IMR-90 (cell line): ENCODE data around the gene CREBBP. TPM values are rescaled to one million over a fixed set of nuclear protein-coding genes. Genes with fewer than 3 reads are reported as not detected.
A peak's percentile ranks its signal among the peaks of the same experiment; 100 is the strongest.

ENCODE experiments used
- ATAC-seq: fragments of 200-7000 bp; cut with Tn5 transposase; 2 replicates; pipeline ENCODE4 v1.9.1; 2020; ENCODE audit warnings: low read depth, mild to moderate bottlenecking, moderate library complexity
- BruUV-seq: library from RNA; stranded (reverse); fragments of 400-500 nt; replicated peaks from 2 replicates; lab custom pipeline; 2021; lab: Mats Ljungman, UMichigan
- CTCF ChIA-PET: fragments of 300-600 bp; formaldehyde crosslinking; extraction: SDS; loops from one replicate; lab custom pipeline; 2021; ENCODE audit warnings: antibody characterized with exemption; lab: Yijun Ruan, JAX
- POLR2A ChIA-PET: fragments of 300-600 bp; sonication (Branson Sonifier 250); formaldehyde crosslinking; loops from one replicate; lab custom pipeline; 2022; ENCODE audit warnings: antibody characterized with exemption; ENCODE audit not compliant: unreplicated experiment; lab: Charles Lee
- DNase-seq: peaks from one replicate; pipeline ENCODE4 v3.0.0; 2013
- H2AFZ ChIP-seq: replicated peaks from 2 replicates; pipeline ENCODE3; 2013; ENCODE audit warnings: low read length, mild to moderate bottlenecking; ENCODE audit not compliant: poor library complexity
- H2AK5ac ChIP-seq: 2 replicates; pipeline ENCODE4 v1.6.1; 2013; ENCODE audit warnings: low read depth, low read length, inconsistent platforms
- H2AK9ac ChIP-seq: replicated peaks from 2 replicates; pipeline ENCODE3; 2013; ENCODE audit warnings: mild to moderate bottlenecking, low read depth, low read length, moderate library complexity; ENCODE audit not compliant: poor library complexity
- H2BK120ac ChIP-seq: 2 replicates; pipeline ENCODE4 v1.6.1; 2013; ENCODE audit warnings: low read depth, low read length, inconsistent platforms
- H2BK15ac ChIP-seq: 3 replicates; pipeline ENCODE4 v1.6.1; 2013; ENCODE audit warnings: low read depth, low read length, inconsistent platforms
- H2BK20ac ChIP-seq: 2 replicates; pipeline ENCODE4 v1.6.1; 2013; ENCODE audit warnings: low read depth, mild to moderate bottlenecking, inconsistent platforms, low read length, moderate library complexity
- H2BK5ac ChIP-seq: 2 replicates; pipeline ENCODE4 v1.6.1; 2013; ENCODE audit warnings: mild to moderate bottlenecking, low read depth, low read length, inconsistent platforms; ENCODE audit not compliant: poor library complexity, severe bottlenecking
- H3K14ac ChIP-seq: replicated peaks from 2 replicates; pipeline ENCODE4 v1.6.1; 2013; ENCODE audit warnings: low read depth, low read length, inconsistent platforms
- H3K18ac ChIP-seq: 2 replicates; pipeline ENCODE4 v1.6.1; 2013; ENCODE audit warnings: low read depth, low read length, control low read depth
- H3K23ac ChIP-seq: 2 replicates; pipeline ENCODE4 v1.6.1; 2013; ENCODE audit warnings: low read depth, low read length, inconsistent platforms
- H3K27ac ChIP-seq: 2 replicates; pipeline ENCODE4 v1.5.1; 2013; ENCODE audit warnings: mild to moderate bottlenecking, control low read depth, low read length; ENCODE audit not compliant: insufficient read depth
- H3K27me3 ChIP-seq: 2 replicates; pipeline ENCODE4 v1.6.1; 2013; ENCODE audit warnings: low read length; ENCODE audit not compliant: control insufficient read depth, insufficient read depth
- H3K36me3 ChIP-seq: 2 replicates; pipeline ENCODE4 v1.6.1; 2013; ENCODE audit warnings: low read length, mixed read lengths; ENCODE audit not compliant: control insufficient read depth, insufficient read depth
- H3K4ac ChIP-seq: 2 replicates; pipeline ENCODE4 v1.6.1; 2013; ENCODE audit warnings: low read depth, low read length, inconsistent platforms
- H3K4me1 ChIP-seq: 2 replicates; pipeline ENCODE4 v1.6.1; 2013; ENCODE audit warnings: low read length, mixed read lengths; ENCODE audit not compliant: control insufficient read depth, insufficient read depth
- H3K4me2 ChIP-seq: 2 replicates; pipeline ENCODE4 v1.6.1; 2013; ENCODE audit warnings: low read depth, mild to moderate bottlenecking, control low read depth, low read length, moderate library complexity
- H3K4me3 ChIP-seq: 2 replicates; pipeline ENCODE4 v1.5.1; 2013; ENCODE audit warnings: low read depth, mild to moderate bottlenecking, control low read depth, low read length, moderate library complexity; ENCODE audit not compliant: insufficient read depth
- H3K56ac ChIP-seq: 2 replicates; pipeline ENCODE4 v1.6.1; 2013; ENCODE audit warnings: low read length, inconsistent platforms; ENCODE audit not compliant: insufficient read depth; ENCODE audit errors: extremely low read depth
- H3K79me1 ChIP-seq, 2 experiments: 2 replicates each; pipeline ENCODE4 v1.6.1; 2013; ENCODE audit warnings: low read length in 2 of 2, inconsistent platforms in 1 of 2, low read depth in 1 of 2
- H3K9ac ChIP-seq: 2 replicates; pipeline ENCODE4 v1.6.1; 2013; ENCODE audit warnings: low read depth, low read length, control low read depth
- H3K9me1 ChIP-seq: 2 replicates; pipeline ENCODE4 v1.6.1; 2013; ENCODE audit warnings: low read length, inconsistent platforms; ENCODE audit not compliant: insufficient read depth
- H3K9me3 ChIP-seq: 2 replicates; pipeline ENCODE4 v1.6.1; 2013; ENCODE audit warnings: low read length; ENCODE audit not compliant: control insufficient read depth, insufficient read depth
- H4K20me1 ChIP-seq: 2 replicates; pipeline ENCODE4 v1.6.1; 2013; ENCODE audit warnings: low read length, inconsistent platforms; ENCODE audit not compliant: insufficient read depth
- H4K5ac ChIP-seq: 2 replicates; pipeline ENCODE4 v1.6.1; 2013; ENCODE audit warnings: mild to moderate bottlenecking, low read depth, low read length, control low read depth
- H4K8ac ChIP-seq, 2 experiments: 2 replicates each; pipeline ENCODE4 v1.6.1; 2013; ENCODE audit warnings: low read depth in 2 of 2, low read length in 2 of 2, control low read depth in 1 of 2, inconsistent platforms in 1 of 2
- H4K91ac ChIP-seq: 2 replicates; pipeline ENCODE4 v1.6.1; 2013; ENCODE audit warnings: low read depth, low read length, inconsistent platforms; ENCODE audit not compliant: insufficient read depth
- MAZ ChIP-seq: IDR thresholded peaks from 2 replicates; pipeline ENCODE4 v1.6.1; 2012; ENCODE audit warnings: low read depth, mild to moderate bottlenecking, low read length, improper control_type of control experiment, moderate library complexity, borderline replicate concordance
- NFE2L2 ChIP-seq: fragments of 150-350 bp; IDR thresholded peaks from 2 replicates; pipeline ENCODE4 v1.6.1; 2016; ENCODE audit warnings: low read depth, mild to moderate bottlenecking, low read length
- RAD21 ChIP-seq: IDR thresholded peaks from 2 replicates; pipeline ENCODE4 v1.6.1; 2012; ENCODE audit warnings: low read length, improper control_type of control experiment
- RFX5 ChIP-seq: IDR thresholded peaks from 2 replicates; pipeline ENCODE4 v1.8.0; 2012; ENCODE audit warnings: low read depth, mild to moderate bottlenecking, low read length, moderate library complexity
- SMC3 ChIP-seq: fragments of 150-350 bp; IDR thresholded peaks from 2 replicates; pipeline ENCODE4 v1.6.1; 2016; ENCODE audit warnings: low read depth, mild to moderate bottlenecking, antibody characterized with exemption, low read length, moderate library complexity
- WGBS, 2 experiments: methylation state at CpG; one replicate each; pipeline versions ENCODE4 v1.1.5 to v1.1.7; 2013; ENCODE audit warnings: missing lambda C conversion rate in 2 of 2; ENCODE audit not compliant: insufficient read length in 1 of 2; ENCODE audit errors: extremely low coverage in 2 of 2; 5-methylcytosine and 5-hydroxymethylcytosine counted together
- dilution Hi-C: fragments of 300-500 bp; cut with HindIII; formaldehyde crosslinking; loops from one replicate; pipeline ENCODE4 v1.14.3; 2018; ENCODE audit warnings: low sequenced_read_pairs; ENCODE audit not compliant: unreplicated experiment
- in situ Hi-C: fragments of 300-500 bp; cut with MboI; formaldehyde crosslinking; loops from 3 replicates; pipeline ENCODE4 v1.14.3; 2019; ENCODE audit warnings: low sequenced_read_pairs, inconsistent platforms, mixed read lengths
- intact Hi-C: fragments of 100-400 bp; cut with micrococcal nuclease; formaldehyde crosslinking; loops from 2 replicates; pipeline ENCODE4 v1.10.0; 2022
- polyA plus RNA-seq, 3 experiments: library from polyadenylated mRNA; depleted of rRNA; stranded (reverse); fragments of >200 nt; gene quantifications; 2 replicates each; pipeline ENCODE4 v1.2.3, GENCODE V29; 2012; ENCODE audit warnings: low replicate concordance in 1 of 3
- total RNA-seq: library from RNA; depleted of rRNA; stranded (reverse); fragments of >200 nt; gene quantifications from 2 replicates; pipeline ENCODE4 v1.2.3, GENCODE V29; 2012
- TF ChIP-seq, protein P1 (sequence below): conservative IDR thresholded peaks from 2 replicates; pipeline ENCODE4 v1.5.1; 2012; ENCODE audit warnings: mild to moderate bottlenecking, low read depth, low read length, improper control_type of control experiment
- TF ChIP-seq, protein P2 (sequence below): fragments of 150-350 bp; IDR thresholded peaks from 2 replicates; pipeline ENCODE4 v1.6.1; 2016; ENCODE audit warnings: low read depth, mild to moderate bottlenecking, low read length, moderate library complexity, borderline replicate concordance
- TF ChIP-seq, protein P3 (sequence below): fragments of 150-350 bp; IDR thresholded peaks from 2 replicates; pipeline ENCODE4 v1.6.1; 2017; ENCODE audit warnings: mild to moderate bottlenecking, antibody characterized with exemption, low read length, low read depth

The CREBBP gene
- total and polyA plus RNA-seq, 2 of the 4 experiments (the other 2 are of a cell fraction), result 7.3 to 12.5 TPM

DNA sequence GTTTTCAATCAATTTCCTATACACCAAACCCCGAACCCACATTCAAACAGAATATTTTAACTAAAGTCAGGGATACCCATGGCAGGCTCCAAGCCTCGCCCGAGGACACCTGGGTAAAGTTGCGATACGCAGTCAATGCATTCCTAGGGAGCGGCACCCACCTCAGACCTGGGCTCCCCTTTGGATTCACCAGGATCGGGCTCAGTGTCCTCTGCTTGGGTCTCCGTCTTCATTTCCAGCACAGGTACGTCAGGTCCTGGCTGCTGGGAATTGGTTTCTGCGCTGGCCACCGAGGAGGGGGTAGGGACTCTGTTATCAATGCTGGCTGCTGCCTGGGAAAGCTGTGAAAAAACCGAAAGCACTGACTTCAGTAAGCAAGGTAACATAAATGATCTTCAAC lies 111.5 kb downstream of the CREBBP start:
- Histone ChIP-seq H4K5ac (no peak overlapping the region), H2BK5ac (no peak overlapping the region), H3K4ac (no peak overlapping the region), H3K4me1 (peaks cover 3% of the 10 kb centered on the region), H3K27ac (no peak overlapping the region), H2AFZ (no peak overlapping the region), H3K18ac (no peak overlapping the region), H2AK5ac (no peak overlapping the region), H3K14ac (no peak overlapping the region), H4K8ac (no peak overlapping the region), H2AK9ac (peak overlapping the region; percentile 40), H3K23ac (no peak overlapping the region), H2BK120ac (no peak overlapping the region), H4K20me1 (peaks cover 29% of the 10 kb centered on the region), H3K36me3 (peaks cover 60% of the 10 kb centered on the region), H2BK15ac (no peak overlapping the region), H3K9me3 (no peaks in the 10 kb centered on the region), H3K9me1 (peaks cover 13% of the 10 kb centered on the region), H3K9ac (no peak overlapping the region), H3K56ac (no peak overlapping the region), H3K27me3 (no peaks in the 10 kb centered on the region), H3K79me1 (peaks cover 35 to 69% of the 10 kb centered on the region in 2 experiments; a peak in 3 of 4 replicates), H2BK20ac (no peak overlapping the region), H4K91ac (no peak overlapping the region), H3K4me3 (no peak overlapping the region), H3K4me2 (no peak overlapping the region)
- ChIA-PET CTCF (no interaction called here), POLR2A (no interaction called here)
- no TSS peak for BruUV-seq
- intact Hi-C loops, result no loop called here
- DNase-seq, result no peak
- no peak for ATAC-seq
- in situ Hi-C loops, result no loop called here
- TF ChIP-seq, protein P1, sequence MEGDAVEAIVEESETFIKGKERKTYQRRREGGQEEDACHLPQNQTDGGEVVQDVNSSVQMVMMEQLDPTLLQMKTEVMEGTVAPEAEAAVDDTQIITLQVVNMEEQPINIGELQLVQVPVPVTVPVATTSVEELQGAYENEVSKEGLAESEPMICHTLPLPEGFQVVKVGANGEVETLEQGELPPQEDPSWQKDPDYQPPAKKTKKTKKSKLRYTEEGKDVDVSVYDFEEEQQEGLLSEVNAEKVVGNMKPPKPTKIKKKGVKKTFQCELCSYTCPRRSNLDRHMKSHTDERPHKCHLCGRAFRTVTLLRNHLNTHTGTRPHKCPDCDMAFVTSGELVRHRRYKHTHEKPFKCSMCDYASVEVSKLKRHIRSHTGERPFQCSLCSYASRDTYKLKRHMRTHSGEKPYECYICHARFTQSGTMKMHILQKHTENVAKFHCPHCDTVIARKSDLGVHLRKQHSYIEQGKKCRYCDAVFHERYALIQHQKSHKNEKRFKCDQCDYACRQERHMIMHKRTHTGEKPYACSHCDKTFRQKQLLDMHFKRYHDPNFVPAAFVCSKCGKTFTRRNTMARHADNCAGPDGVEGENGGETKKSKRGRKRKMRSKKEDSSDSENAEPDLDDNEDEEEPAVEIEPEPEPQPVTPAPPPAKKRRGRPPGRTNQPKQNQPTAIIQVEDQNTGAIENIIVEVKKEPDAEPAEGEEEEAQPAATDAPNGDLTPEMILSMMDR, result no peak
- TF ChIP-seq NFE2L2 (no peak), MAZ (no peak), RAD21 (no peak), RFX5 (no peak), SMC3 (no peak)
- TF ChIP-seq, protein P2, sequence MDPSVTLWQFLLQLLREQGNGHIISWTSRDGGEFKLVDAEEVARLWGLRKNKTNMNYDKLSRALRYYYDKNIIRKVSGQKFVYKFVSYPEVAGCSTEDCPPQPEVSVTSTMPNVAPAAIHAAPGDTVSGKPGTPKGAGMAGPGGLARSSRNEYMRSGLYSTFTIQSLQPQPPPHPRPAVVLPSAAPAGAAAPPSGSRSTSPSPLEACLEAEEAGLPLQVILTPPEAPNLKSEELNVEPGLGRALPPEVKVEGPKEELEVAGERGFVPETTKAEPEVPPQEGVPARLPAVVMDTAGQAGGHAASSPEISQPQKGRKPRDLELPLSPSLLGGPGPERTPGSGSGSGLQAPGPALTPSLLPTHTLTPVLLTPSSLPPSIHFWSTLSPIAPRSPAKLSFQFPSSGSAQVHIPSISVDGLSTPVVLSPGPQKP, result no peak
- TF ChIP-seq, protein P3, sequence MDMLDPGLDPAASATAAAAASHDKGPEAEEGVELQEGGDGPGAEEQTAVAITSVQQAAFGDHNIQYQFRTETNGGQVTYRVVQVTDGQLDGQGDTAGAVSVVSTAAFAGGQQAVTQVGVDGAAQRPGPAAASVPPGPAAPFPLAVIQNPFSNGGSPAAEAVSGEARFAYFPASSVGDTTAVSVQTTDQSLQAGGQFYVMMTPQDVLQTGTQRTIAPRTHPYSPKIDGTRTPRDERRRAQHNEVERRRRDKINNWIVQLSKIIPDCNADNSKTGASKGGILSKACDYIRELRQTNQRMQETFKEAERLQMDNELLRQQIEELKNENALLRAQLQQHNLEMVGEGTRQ, result no peak
- dilution Hi-C loops, result no loop called here
- WGBS, 2 experiments, result 100% methylated on average over 1 to 6 of the region's 12 CpGs
